ENCODE measurements around the gene IBSP.

DNA sequence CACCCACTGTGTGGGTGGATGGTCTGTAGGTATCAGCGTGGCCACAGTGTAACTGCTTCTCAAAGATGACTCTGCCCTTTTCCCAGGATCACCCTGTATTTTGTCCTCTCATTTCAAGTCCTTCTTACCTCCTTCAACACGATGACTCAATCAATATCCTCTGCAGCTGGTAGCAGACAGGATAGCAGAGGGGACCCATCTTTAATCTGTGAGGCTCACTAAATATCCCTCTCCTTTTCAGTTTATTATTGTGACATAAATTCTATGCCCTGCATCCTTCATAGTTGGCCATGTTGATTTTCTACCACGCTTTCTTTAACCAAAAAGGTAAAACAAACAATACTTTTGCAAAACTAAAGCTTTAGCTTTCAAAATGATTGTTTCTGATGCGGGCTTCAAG, 23.8 kb downstream of the IBSP start:
- TF ChIP-seq CTCF (IDR thresholded peaks at IDR 0.05; ENCODE audit: insufficient read depth, low read length, poor library complexity, severe bottlenecking) (no peak), EZH2phosphoT487 (conservative IDR thresholded peaks at IDR 0.05; ENCODE audit: low read length) (no peak)

Data from SU-DHL-6 (cell line).